Fibroblast of skin of left biceps (primary cell): ENCODE data around the gene ITPKC.

Source experiments
- DNase-seq, 2 experiments: peaks; one replicate each; pipeline ENCODE4 v3.0.0-alpha.2; 2013; ENCODE audit warnings: low read depth in 2 of 2

ITPKC gene

DNA sequence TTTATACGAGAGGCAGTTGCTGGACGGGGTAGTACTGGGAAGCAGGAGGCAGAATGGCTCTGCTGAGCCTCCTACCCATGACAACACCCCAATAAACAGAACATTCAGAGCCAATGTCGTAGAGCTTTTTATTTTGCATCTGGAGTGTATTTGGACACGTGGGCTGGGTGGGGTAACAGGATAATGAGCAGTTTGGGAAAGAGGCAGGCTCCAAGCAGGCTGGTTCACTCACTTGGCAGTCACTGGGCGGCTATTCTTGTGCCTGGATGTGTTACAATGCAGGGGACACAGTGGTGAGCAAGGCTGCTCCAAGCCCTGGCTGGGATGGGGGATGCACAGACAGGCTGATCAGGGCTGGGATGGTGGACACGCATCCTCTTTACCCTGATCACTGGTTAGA is 23.8 kb downstream of the ITPKC start:
- no peak for DNase-seq

DNA sequence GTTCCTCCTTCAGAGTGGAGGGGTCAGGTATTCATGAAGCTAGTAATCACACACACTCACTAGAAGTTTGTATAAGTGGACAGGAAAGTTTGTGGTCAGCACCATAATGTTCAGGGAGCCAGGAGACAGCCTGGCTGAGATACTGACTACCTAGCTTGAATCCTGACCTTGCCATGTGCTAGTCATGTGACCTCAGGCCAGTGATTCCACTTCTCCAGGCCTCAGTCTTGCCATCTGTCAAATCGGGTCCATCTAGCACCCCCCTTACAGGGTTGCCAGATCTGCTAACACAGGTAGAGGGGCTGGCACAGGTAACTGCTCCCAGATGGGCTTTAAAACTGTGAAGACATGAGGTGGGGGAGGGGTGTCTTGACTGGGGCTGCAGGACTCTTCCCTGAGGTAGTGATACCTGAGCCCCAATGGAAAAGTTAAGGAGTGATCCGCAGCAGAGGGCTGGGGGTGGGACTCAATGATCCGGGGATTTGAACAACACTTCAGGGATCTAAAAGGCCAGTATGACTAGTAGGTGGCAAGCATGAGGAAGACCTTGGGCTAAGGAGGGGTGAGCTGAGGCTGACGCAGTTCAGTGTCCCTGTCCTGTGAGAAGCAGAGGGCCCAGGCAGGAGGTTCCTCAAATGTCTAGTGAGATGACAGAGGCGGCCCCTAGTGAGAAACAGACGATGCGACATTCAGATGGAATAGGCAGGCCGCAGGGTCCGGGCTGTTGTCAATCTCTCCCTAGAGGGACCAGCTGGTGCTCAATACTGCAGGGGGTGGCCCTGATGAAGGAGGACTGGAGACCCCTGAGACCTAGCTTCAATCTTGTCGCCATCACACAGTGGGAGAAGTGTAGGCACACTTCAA is 24.8 kb downstream of the ITPKC start:
- DNase-seq = no peak

DNA sequence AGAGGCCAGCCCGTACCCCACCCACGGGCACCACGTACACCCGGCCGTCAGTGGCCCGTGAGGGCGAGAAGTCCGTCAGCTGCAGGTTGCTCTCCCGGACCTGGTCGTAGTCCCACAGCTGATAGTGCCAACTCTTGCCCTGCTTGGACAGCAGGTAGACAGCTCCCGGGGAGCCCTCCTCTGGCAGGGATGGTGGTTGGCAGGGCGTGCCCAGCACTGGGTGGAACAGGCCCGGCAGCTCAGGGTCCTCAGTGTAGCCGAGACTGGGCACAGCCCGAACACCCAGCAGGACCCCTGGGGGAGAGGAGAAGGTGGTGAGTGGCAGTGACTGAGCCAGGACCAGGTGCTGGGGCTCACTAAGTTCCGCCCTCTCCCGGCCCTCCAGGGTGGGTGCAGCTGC is 25.6 kb downstream of the ITPKC start:
- no peak for DNase-seq

DNA sequence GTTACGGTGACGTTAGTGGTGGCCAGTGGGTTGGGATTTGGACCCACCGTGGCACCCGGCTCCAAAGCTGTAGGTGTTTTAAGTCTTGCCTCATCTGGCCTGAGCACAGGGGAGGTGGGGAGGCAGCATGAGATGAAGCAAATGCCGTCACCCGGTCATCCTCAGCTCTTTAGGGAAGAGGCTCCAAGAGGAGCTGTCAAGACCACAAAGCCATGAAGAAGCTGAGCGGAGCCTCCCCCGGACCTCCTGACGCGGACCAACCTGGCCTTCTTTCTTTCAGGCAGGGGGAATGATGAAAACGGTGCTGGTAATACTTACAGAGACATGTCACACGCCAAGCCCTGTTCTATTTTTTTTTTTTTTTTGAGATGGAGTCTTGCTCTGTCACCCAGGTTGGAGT is 26.0 kb downstream of the ITPKC start:
- no peak for DNase-seq

DNA sequence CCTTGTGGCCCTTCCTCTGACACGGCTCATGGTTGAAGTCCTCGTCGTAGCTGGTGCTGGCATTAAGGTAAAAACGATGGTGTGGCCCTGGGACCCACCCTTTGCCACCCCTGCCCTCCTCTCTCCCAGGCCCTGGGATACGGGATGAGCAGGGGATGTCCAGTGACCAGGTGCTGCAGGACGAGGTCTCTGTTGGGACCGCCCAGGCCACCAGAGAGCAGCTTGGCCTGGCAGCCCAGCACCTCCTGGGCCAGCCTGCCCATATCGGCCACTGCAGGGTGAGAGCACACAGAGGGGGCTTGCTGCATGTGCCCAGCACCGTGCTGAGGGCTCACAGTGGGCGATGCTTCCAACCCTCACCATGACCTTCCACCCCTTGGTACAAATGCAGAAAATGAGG is 27.0 kb downstream of the ITPKC start:
- DNase-seq = no peak

DNA sequence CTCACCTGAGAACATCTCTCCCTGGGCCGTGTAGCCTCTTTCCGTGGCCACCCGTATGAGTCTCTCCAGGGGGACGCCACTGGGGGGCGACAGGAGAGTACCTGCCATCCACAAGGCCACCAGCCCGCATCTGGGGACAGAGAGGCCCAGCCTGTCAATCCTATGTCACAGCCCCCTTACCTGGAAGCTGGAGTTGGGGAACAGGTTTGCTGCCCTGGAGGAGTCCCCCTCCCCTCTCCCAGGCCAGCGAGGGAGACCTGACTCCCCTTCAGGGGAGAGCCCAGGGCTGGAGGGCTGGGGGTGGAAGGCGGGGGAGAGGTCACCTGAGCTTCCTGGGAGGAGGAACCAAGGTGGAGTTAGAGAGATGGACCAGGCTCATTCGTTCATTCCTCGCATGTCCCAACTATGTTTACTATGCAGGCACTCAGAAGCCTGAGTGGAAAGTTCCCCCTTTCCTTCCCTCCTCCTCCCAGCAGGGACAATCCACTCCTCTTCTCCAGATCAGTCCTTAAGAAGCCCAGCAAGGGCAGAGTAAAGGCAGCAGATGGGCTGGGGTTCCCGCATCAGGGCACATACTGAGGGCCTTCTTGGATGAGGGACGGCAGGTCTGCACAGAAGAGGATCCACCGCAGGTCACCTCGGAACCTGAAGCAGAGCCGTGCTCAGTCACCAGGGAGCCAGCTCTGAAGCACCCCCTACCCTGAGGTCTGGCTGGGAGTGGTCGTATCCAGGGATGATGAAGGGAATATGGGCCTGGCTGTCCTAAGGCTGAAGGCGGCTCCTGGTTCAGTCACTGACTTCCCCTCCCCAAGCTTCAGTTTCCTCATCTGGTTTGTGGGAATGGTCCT is 27.9 kb downstream of the ITPKC start:
- no peak for DNase-seq

DNA sequence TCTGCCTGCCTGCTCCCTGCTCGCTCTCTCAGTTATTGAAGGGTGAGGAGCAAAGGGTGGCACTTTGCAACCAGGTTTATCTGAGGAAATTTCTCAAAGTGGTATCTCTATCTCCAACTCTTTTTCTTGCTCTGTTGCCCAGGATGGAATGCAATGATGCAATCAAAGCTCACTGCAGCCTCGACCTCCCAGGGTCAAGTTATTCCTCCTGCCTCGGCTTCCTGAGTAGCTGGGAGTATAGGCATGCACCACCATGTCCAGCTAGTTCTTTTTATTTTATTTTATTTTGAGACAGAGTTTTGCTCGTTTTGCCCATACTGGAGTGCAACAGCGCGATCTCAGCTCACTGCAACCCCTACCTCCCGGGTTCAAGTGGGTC is 28.5 kb downstream of the ITPKC start:
- DNase-seq = peak in 1 of 2 experiments; percentile 12

DNA sequence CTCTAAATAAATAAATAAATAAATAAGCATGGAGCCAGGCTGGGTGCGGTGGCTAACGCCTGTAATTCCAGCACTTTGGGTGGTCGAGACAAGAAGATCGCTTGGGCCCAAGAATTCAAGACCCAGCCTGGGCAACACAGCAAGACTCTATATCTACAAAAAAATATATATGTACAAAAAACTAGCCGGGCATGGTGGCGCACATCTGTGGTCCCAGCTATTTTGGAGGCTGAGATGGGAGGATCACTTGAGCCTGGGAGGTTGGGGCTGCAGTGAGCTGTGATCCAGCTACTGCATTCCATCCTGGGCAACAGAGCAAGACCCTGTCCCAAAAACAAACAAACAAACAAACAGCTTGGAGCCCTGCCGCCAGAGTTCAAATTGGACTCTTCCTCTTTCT is 30.6 kb downstream of the ITPKC start:
- no peak for DNase-seq

DNA sequence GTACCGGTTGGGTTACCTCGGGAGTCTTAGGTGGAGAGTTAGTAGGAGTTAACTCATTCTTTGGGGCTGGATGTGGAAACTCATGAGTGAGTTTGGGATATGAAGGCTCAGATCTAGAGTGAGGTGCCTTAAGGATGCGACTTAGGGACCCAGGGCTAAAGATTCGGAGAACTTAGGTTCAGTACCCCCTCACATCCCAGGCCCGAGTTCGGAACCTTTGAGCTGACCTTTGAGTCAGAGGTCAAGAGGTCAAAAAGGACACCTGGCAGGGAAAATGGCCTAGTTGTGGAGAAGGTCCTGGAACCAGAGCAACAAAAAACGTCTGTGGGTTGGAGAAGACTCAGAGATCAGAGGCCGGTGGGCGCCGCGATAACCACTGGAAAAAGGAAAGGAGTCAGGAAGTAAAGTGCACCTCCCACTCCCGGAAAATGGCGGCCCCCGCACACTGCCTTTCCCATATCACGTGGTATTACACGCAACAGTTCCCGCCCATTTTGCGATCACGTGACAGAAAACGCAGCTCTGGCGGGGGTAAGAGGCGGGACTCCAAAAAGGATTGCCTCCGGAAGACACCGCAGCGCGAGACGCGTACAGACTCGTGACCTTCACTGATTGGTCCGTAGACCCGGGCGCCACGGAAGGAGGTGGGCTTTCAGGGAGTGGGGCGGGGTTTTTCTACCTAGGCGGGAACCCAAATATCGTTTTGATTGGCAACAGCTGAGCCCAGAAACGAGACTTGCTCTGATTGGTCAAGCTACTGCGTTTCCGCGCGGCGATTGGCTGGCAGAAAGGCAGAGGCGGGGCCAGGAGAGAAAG is 33.4 kb downstream of the ITPKC start, which contains the start of gene ACTMAP:
Gene ACTMAP (minus strand): TSS at position 420 of the 816 bp plus-strand sequence. CDS start 674 bp downstream, outside the sequence.
- DNase-seq = peak; percentile 100

DNA sequence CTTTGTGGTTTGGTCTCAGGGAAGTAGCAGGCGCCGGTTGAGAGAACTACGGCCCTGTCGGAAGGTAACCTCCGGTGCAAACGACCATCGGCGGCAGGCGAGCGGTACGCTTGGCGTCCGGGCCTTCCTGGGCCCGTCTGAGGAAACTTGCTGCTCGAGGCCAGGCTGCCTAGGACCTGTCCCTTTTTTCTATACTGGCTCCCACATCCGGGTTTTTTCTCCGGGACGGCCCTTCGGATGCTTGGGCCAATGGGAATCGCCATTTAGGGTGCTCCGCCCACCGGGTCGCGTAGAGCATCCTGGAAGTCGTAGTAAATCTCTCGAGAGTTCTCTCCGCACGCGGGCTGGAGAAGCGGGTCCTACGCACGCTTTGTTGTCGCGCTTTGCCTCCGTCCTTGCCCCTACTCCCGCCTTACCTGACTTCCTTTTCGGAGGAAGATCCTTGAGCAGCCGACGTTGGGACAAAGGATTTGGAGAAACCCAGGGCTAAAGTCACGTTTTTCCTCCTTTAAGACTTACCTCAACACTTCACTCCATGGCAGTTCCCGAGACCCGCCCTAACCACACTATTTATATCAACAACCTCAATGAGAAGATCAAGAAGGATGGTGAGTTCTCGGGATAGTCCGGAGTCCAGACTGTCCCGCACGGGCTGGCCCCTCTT is 34.1 kb downstream of the ITPKC start, which contains the start of gene SNRPA:
Gene SNRPA (plus strand): TSS at position 330 of the 664 bp plus-strand sequence. CDS start 206 bp downstream, at position 536.
- DNase-seq = peak; percentile 95

DNA sequence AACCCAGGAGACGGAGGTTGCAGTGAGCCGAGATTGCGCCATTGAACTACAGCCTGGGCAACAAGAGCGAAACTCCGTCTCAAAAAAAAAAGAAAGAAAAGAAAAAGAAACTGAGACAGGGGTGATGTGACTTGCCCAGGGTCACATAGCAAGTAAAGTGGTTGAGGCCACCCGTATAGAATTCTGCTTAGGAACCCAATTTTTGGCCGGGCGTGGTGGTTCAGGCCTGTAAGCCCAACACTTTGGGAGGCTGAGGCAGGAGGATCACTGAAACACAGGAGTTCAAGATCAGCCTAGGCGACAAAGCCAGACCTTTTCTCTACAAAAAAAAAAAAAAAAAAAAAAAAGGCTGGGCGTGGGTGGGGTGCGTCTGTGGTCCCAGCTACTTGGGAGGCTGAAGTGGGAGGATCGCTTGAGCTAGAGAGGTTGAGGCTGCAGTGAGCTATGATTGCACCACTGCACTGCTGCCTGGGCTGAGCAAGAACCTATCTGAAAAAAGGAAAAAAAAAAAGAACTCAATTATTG is 35.4 kb downstream of the ITPKC start:
- DNase-seq = no peak

DNA sequence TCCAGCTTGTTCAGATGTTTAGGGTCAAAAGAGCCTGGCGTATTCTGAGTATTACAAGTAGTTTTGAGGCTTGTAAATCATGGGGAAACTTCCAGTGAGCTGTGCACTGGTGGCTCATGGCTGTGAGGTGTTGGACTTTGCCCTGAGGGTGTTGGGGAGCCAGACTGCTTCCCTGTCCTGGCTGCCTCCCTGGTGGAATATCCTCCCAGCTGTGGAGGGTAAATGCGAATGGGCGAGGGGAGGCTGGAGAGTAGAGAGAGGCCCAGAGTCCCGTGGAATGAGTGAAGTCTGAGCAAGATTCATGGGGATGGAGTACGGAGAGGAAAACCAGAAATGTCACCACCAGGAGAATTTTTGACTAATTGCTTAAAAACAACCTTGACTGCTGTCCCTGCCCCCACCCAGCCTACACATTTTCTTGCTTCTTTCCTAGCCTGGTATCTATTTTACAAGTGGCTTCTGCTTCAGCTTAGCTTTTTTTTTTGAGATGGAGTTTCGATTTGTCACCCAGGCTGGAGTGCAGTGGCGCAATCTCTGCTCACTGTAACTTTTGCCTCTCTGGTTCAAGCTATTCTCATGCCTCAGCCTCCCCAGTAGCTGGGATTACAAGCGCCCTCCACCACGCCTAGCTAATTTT is 37.8 kb downstream of the ITPKC start:
- no peak for DNase-seq

DNA sequence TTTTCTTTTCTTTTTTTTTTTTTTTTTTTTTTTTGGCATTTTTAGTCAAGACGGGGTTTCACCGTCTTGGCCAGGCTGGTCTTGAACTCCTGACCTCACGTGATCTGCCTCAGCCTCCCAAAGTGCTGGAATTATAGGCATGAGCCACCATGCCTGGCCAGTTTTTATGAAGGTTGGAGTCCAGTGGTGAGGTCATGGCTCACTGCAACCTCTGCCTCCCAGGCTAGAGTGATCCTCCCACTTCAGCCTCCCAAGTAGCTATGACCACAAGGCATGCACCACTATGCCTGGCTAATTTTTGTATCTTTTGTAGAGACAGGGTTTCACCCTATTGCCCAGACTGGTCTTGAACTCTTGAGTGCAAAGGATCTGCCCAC is 38.3 kb downstream of the ITPKC start:
- DNase-seq = no peak

DNA sequence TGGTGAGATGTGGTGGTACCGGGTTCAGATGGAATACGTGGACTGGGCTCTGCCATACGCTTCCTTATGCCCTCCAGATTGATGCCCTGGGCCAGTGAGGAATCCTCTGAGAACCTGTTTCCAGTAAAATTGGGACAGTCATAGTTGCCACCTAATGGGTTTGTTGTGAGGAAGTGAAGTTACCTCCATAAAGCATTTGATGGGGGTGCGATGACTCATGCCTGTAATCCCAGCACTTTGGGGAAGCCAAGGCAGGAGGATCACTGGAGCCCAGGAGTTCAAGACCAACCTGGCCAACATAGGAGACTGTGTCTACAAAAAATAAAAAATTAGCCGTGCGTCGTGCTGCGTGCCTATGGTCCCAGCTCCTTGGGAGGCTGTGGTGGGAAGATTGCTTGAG is 38.9 kb downstream of the ITPKC start:
- DNase-seq = no peak

DNA sequence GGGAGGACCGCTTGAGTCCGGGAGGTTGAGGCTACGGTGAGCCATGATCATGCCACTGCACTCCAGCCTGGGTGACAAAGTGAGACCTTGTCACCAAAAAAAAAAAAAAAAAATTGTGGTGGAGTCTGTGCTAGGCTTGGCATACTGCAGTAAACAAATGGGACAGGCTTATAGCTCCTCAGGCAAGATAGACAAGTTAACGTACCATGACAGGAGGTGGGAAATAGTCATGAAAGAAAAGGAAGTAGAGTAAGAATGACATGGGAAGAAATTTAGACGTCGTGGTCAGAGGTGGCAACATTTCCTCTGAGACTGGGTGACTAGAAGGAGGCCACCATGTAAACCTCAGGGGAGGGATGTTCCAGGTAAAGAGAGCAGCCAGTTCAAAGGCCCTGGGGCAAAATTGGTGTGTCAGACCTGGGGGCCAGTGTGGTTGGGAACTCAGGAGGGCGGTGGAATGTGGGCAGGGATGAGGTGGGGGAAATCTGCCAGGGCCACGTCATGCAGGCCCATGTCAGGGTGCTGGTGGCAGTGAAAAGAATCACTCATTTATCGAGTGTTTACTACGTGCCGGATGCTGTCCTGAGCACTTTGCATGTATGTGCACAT is 39.7 kb downstream of the ITPKC start:
- DNase-seq = no peak

DNA sequence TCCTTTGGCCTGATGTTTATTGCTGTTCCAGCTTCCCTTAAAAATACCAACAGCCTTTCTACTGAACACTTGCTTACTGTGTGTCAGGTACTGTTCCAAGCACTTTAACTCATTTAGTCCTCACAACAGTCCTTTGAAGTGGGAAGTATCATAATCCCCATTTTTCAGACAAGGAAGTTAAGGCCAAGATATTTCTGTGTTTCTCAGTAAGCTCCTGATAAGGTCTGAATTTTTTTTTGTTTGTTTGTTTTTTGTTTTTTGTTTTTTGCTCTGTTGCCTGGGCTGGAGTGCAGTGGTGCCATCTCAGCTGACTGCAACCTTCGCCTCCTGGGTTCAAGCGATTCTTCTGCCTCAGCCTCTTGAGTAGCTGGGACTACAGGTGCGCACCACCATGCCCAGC is 41.6 kb downstream of the ITPKC start:
- no peak for DNase-seq

DNA sequence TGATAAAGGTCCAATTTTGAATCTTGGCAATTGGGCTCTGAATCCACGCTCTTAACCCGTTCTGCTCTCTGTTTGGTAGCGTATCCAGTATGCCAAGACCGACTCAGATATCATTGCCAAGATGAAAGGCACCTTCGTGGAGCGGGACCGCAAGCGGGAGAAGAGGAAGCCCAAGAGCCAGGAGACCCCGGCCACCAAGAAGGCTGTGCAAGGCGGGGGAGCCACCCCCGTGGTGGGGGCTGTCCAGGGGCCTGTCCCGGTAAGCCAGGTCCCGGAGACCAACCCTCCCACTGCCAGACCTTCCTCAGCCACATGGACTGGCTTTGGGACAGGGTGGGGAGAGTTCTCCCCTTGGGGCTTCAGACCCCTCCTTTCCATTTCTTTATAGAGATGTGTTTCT is 42.4 kb downstream of the ITPKC start:
- DNase-seq = no peak

DNA sequence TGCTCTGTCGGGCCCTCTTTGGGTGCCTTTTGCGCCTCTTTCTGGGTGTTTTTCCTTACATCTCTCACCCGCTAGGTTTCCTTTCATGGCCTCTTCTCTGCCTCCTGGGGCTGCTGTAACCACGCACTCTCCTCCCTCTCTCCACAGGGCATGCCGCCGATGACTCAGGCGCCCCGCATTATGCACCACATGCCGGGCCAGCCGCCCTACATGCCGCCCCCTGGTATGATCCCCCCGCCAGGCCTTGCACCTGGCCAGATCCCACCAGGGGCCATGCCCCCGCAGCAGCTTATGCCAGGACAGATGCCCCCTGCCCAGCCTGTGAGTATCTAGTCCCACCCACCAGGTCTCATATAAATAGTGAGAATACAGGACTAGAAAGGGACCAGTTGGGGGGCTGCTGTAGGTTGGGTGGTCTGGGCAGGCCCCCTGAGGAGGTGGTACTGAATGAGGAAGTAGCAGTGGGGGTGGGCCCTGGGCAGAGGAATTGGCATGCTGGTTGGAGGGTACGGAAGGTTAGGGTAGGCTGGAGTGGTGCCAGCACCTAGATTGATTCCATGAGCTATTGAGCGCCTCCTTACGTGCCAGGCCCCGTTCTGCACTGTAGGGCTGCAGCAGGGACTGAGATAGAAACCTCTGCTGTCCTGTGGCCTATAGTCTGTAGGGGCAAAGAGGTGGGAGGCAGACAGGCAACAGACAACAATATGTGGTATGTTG is 46.0 kb downstream of the ITPKC start:
- DNase-seq = no peak

DNA sequence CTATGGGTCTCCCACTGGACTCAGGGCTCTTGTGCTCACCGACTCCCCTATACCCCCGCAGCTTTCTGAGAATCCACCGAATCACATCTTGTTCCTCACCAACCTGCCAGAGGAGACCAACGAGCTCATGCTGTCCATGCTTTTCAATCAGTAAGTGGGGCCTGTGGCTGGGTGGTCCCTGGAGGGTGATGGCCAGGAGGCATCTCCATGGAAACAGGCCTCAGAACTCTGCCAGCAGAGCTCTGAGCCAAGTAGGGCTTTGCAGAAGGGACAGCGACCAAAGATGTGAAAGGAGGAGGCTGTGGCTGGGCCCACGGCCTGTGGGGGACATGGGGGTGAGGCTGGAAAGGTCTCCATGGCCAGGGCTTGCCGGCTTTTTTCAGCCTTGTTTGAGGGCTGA is 46.6 kb downstream of the ITPKC start:
- no peak for DNase-seq

DNA sequence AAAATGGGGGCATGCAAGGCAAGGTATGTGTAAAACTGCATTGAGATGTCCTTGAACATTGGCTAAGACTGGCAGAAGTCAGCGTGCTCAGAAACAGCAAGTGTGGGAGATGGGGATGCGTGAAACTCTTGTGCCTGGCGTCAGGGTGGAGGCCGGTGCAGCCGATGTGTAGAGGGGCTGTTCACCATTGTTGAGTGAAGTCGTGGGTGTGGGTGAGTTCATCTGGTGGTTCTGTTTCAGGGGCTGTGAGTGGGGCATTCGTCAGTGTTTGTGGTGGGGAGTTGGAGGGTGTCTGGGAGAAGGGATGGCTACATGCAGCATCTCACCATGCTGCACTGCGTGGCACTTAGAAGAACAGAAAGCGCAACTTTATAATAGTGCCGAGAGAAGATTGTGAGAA is 47.1 kb downstream of the ITPKC start:
- DNase-seq = no peak
